ENCODE results near the gene FRRS1. TPM values are rescaled to one million over a fixed set of nuclear protein-coding genes. Genes with fewer than 3 reads are reported as not detected.

The FRRS1 gene
- total RNA-seq, 1 experiment from 2014 or later, result 12.1 TPM

- no peak overlapping the region for H3K4me3 ChIP-seq (ENCODE audit: low read depth, low read length, poor library complexity, severe bottlenecking)
- TF ChIP-seq CTCF (conservative IDR thresholded peaks at IDR 0.05; ENCODE audit: low read depth, low read length) (no peak), EZH2 (IDR thresholded peaks at IDR 0.05; ENCODE audit: borderline replicate concordance, low read depth, low read length, poor library complexity, severe bottlenecking) (no peak)
- no peaks in the 10 kb centered on the region for H3K27me3 ChIP-seq (replicated peaks; ENCODE audit: insufficient read depth, low read depth, low read length, poor library complexity)
- DNase-seq (ENCODE audit: low spot score), result no peak
- H3K4me1 ChIP-seq (ENCODE audit: insufficient read depth, low read length, poor library complexity, severe bottlenecking), result peaks cover 5% of the 10 kb centered on the region
- no peaks in the 10 kb centered on the region for H3K36me3 ChIP-seq (ENCODE audit: insufficient read depth, low read length, poor library complexity, severe bottlenecking)
- H3K9me3 ChIP-seq (ENCODE audit: low read depth, low read length, poor library complexity, severe bottlenecking), result no peaks in the 10 kb centered on the region
- ChIA-PET CTCF (no interaction called here), POLR2A (ENCODE audit: low non-redundant PET) (no interaction called here)
- BruUV-seq (replicated peaks), result no TSS peak
- H3K27ac ChIP-seq (ENCODE audit: low read depth, low read length, poor library complexity, severe bottlenecking), result no peak overlapping the region
- intact Hi-C loops (cut with micrococcal nuclease; ENCODE audit: unreplicated experiment), result no loop called here
Measured at GRCh38 chr1:99660496-99660895, 105.9 kb downstream of the FRRS1 start.

- Histone ChIP-seq H3K4me1 (ENCODE audit: insufficient read depth, low read length, poor library complexity, severe bottlenecking) (peaks cover 5% of the 10 kb centered on the region), H3K4me3 (ENCODE audit: low read depth, low read length, poor library complexity, severe bottlenecking) (no peak overlapping the region), H3K9me3 (ENCODE audit: low read depth, low read length, poor library complexity, severe bottlenecking) (no peaks in the 10 kb centered on the region), H3K36me3 (ENCODE audit: insufficient read depth, low read length, poor library complexity, severe bottlenecking) (no peaks in the 10 kb centered on the region), H3K27me3 (replicated peaks; ENCODE audit: insufficient read depth, low read depth, low read length, poor library complexity) (no peaks in the 10 kb centered on the region), H3K27ac (ENCODE audit: low read depth, low read length, poor library complexity, severe bottlenecking) (no peak overlapping the region)
- DNase-seq (ENCODE audit: low spot score), result peak; percentile 13
- ChIA-PET CTCF (no interaction called here), POLR2A (ENCODE audit: low non-redundant PET) (no interaction called here)
- BruUV-seq (replicated peaks), result no TSS peak
- intact Hi-C loops (cut with micrococcal nuclease; ENCODE audit: unreplicated experiment), result no loop called here
- TF ChIP-seq CTCF (conservative IDR thresholded peaks at IDR 0.05; ENCODE audit: low read depth, low read length), result no peak
- no peak for TF ChIP-seq EZH2 (IDR thresholded peaks at IDR 0.05; ENCODE audit: borderline replicate concordance, low read depth, low read length, poor library complexity, severe bottlenecking)
Measured at GRCh38 chr1:99659755-99660210, 106.7 kb downstream of the FRRS1 start.

Other genes starting within 250 kb of the FRRS1 start
- gene PALMD, start 120.5 kb downstream of the FRRS1 start, total RNA-seq (2021), result not detected in 2 replicates
- gene AGL, start 83.7 kb upstream of the FRRS1 start, total RNA-seq (2021), result 11.9 and 12.7 TPM in 2 replicates
- gene SLC35A3, start 203.4 kb upstream of the FRRS1 start, total RNA-seq (2021), result 24.1 and 25.0 TPM in 2 replicates

Data from A673 (cell line).